DMS 273 (cell line): ENCODE measurements around the gene ZFAND3.
A peak's percentile ranks its signal among the peaks of the same experiment; 100 is the strongest.

Experiments used
- DNase-seq: peaks from one replicate; lab custom pipeline; 2025; ENCODE audit not compliant: unreplicated experiment; lab: John Stamatoyannopoulos, UW

Gene ZFAND3

GRCh38 chr6:38162493-38163185 lies 343.1 kb downstream of the ZFAND3 start:
- no peak for DNase-seq

GRCh38 chr6:38163186-38164130 lies 343.9 kb downstream of the ZFAND3 start:
- no peak for DNase-seq

- no peak for DNase-seq
Measured at GRCh38 chr6:38164131-38164481, 344.6 kb downstream of the ZFAND3 start.

DNA sequence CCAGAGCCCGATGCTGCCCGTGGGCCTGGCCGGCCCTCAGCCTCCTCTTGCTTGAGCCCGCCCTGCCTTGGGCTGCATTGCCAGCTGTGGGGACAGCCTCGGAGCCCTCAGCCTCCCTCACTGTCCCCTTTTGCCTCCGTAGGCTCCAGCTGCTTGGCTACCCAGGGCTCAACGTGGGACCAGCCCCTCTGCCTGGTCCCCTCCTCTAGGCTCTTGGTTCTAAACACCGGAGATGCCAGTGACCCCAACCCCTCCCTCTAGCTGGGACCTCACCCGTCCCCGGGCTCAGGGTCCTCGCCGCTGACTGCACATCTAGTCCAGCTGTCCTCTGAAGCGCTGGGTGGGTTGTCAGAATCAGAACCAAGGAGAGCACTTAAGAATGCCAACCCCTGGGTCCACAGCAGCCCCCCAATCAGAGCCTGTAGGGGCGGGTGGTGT lies 345.2 kb downstream of the ZFAND3 start:
- DNase-seq = no peak

DNA sequence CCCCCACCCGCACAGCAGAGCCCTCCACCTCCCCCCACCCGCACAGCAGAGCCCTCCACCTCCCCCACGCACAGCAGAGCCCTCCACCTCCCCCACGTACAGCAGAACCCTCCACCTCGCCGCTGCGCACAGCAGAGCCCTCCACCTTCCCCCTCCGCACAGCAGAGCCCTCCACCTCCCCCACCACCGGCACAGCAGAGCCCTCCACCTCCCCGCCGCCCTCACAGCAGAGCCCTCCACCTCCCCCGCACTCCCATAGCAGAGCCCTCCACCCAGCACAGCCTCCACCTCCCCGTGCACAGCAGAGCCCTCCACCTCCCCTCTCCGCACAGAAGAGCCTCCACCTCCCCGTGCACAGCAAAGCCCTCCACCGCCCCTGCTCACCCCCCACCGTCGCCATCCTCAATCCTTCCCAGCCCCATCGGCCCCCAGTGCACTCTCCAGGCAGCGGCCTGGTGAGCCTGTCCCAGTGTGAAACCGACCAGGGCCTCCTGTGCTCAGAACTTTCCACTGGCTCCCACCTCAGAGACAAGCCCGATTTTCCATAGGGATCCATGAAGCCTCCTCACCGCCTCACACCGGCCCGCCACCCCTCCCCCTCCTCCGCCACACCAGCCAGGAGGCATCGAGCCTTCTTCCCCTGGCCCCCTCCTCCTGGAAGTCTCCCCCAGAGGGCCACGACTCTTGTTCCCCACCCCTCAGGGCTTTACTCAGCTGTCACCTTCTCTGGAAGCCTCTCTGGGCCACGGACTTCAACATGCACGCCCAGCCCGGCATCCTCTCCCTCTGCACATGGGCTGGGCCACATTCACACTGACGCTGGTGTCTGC lies 347.1 kb downstream of the ZFAND3 start:
- no peak for DNase-seq

DNA sequence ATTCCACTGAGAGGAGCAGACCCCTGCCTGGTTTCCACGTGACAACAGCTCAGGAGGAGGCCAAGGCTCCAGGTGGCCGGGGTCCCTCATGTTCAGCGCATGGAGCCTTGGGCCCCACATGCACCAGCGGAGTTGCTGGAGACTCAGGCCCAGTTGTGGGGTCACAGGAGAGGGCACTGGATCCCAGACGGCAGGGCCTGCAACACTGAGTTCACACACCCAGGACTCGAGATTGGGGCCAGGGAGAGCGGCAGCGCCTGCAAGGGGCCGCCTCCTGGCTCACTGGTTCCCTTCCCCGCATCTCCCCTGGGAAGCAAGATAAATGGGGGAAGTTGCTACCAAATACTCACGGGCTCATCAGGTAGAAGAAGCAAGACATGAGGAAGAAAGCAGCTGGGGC lies 348.1 kb downstream of the ZFAND3 start:
- no peak for DNase-seq

- DNase-seq = no peak
Measured at GRCh38 chr6:38168126-38168525, 348.6 kb downstream of the ZFAND3 start.

GRCh38 chr6:38168699-38169098 lies 349.2 kb downstream of the ZFAND3 start:
- peak; percentile 13 for DNase-seq

DNA sequence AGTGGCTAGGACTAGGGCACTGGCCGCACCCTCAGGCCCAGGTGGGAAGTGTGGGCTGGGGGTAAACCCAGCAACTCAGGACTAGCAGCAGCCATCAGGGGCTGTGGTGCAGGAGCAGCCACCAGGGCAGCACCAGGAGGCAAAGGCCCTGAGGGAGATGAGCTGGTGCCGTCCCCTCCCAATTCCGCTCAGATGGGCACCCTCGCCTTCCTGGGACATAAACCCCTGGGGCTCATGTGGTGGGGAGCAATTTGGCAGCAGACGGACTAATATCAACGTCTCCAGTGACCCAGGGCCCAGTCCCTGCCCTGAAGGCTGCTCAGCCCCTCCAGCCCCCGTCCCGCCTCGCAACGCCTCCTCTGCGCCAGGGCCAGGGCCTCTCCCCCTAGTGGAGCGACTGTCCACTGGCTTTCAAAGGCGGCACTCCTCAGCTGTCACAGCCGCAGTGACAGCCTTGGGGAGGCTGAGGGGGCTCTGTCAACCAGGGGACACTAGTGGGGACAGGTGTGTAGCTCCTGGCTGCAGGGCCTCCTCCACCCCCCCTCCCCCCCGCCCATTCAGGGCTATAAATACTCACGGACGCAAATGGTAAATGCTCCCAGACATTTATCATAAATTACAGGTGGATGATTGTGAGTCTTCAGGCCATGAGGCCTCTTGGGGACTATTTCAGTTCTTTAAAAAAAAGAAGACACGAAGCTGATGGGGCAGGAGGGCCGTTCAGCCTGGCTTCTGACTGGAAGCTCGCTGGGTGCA lies 349.9 kb downstream of the ZFAND3 start:
- DNase-seq = no peak

DNA sequence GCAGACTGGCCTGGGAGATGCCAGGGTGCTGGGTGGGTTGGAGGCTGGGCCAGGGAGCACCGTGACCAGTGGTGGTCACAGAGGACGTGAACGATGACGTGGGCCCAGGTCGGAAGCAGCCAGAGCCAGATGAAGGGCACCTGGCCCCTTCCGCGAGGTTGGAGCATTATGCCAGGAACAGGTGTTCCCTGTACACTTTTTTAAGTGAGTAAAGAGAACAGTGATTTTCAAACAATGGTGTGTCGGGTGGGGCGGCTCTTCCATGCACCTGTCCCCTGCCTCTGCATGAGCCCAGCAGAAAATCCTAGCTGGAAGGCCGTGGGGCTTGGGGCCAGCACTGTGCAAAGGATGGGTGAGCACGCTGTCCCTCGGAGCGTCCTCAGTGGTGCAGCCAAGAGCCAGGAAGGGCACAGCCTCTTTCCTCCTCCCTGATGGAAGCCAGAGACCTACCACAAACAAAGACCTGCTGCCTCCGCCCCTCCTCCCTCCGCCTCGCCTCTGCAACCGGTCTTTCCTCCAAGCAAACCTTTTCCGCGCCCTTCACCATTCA lies 350.5 kb downstream of the ZFAND3 start:
- DNase-seq = no peak

GRCh38 chr6:38170666-38171355 lies 351.3 kb downstream of the ZFAND3 start:
- DNase-seq = no peak

DNA sequence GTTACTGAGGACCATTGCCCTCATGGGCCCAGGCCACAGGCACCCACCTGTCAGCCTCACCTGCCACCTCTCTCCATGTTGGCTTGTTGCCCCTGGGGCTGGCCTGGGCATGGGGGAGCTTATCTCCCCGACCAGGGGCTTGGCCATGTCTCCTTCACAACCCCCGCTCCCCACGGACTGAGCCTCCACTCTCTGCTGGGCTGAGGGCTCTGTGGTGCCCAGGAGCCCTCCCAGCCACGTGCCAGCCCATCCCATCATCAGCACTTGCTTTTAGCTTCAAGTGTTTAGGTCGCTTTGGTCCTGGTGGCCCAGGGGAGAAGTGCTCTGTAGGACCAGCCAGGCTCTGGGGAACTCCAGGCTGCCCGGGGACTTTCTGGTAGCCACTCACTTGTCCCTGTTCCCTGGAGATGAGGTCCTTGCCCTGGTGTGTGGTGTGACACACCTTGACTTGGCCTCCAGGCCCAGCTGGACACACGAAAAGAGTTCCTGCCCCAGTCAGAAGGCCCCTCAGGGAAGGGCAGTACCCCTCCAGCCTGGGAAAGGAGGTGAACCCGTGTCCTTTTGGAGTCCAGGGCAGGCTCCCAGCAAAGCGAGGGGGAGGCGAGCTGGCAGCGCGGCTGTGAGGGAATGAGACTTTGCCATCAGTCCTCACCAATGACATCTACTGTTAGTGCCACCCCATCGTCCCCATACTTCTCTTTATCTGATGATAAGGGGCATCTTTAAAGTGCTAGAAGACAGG lies 352.6 kb downstream of the ZFAND3 start:
- DNase-seq = no peak

DNA sequence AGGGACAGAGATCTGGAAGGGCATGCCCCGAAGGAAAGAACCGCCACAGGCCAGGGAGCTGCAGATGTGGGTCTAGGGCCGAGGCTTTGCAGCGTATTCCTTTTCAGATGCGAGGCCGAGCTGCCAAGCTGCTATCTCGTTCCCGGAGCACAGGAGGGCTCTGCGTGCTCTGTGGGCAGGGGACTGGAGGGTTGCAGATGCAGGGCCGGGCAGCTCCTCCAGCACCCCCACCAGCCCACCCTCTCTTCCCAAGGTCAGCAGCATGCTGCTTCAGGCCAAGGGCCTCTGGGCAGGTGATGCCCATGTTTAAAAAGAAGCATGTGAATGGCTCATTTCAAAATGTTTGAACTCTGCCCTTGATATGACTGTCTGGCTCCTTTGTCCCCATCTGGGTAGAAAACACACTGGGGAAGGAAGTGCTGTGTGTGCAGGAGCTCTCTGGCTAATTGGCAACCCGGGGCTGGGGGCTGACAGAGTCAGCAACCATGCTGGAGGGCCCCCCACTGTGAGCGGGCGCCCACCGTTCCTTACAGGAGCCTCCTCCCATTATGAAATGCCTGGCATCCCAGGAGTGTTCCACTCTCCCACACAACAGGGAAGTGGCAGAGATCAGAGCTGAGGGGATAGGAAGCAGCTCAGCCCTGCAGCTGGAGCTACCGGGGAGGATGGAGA lies 353.3 kb downstream of the ZFAND3 start:
- no peak for DNase-seq

- DNase-seq = no peak
Measured at GRCh38 chr6:38173909-38174308, 354.4 kb downstream of the ZFAND3 start.

DNA sequence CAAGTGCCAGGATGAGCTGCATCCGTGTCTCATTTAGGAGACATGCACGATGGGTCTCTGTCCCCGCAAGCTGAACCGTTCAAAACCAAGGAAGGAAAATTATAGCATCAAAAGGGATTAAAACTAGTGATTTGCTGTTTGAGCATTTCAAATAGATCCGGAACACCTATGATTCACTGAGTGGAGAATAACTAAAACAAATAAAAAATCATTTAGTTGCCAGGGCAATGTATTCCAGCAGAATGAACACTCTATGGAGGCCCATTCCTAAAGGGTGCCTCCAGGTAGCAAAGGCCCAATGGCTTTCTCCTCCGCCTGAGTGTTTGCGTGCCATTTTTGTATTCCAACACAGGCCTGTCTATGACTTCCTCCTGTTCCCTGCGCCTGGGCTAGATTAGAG lies 354.8 kb downstream of the ZFAND3 start:
- no peak for DNase-seq

DNA sequence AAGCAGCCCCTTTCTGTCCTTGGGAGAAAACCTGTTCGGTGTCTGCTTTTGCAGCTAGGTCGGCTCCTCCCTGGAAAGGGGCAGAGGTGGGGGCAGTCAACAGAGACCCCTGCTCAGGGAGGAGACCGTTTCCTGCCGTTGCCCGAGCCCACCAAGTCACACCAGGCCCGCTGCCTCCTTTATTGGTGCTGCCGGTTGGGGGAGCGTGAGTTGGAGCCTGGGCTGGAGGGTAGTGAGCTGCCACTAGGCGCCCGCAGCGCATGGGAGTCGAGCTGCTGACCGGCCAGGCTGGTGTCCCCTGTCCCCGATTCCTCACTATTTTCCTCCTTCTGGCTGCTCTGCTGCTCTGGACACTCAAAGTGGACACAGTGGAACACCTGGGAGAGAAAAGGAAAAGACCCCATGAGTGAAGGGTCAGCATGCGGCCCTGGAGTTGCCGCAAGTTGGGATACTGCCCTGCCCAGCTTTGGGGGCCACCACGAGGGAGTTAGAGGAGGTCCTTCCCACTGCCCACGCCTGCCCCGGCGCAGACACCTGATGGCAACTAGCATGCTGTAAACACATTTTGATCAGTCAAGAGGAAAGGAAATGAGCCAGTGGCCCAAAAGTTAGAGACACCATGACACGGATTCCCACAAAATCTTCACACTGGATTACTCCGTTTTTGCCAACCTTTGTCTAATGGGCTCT lies 355.4 kb downstream of the ZFAND3 start:
- no peak for DNase-seq

- no peak for DNase-seq
Measured at GRCh38 chr6:38175786-38176185, 356.3 kb downstream of the ZFAND3 start.
